Activated CD4-positive, alpha-beta T cell treated with anti-CD3 and anti-CD28 coated beads, Interleukin-2, amount 10 ng/mL, durations not matched to agents 24 days and 14 days (primary cell): ENCODE results near the gene MAZ. TPM values are rescaled to one million over a fixed set of nuclear protein-coding genes. Genes with fewer than 3 reads are reported as not detected.
"Not testable (repeated sequence)": the region's sequence is repeated elsewhere in the genome, so short reads cannot be mapped to it uniquely, and the experiment has no call there.

Experiments
- DNase-seq: peaks from one replicate; pipeline ENCODE4 v3.0.0; 2022
- H3K27ac Mint-ChIP-seq: one replicate; pipeline ENCODE4 v1.8.0; 2022; ENCODE audit warnings: mild to moderate bottlenecking, mixed read lengths
- H3K27me3 Mint-ChIP-seq: one replicate; pipeline ENCODE4 v1.8.0; 2022; ENCODE audit warnings: mixed read lengths
- H3K36me3 Mint-ChIP-seq: one replicate; pipeline ENCODE4 v1.8.0; 2022; ENCODE audit warnings: low read depth, mild to moderate bottlenecking, mixed read lengths
- H3K4me1 Mint-ChIP-seq: one replicate; pipeline ENCODE4 v1.8.0; 2021; ENCODE audit warnings: mixed read lengths
- H3K4me3 Mint-ChIP-seq: one replicate; pipeline ENCODE4 v1.8.0; 2022; ENCODE audit warnings: mild to moderate bottlenecking, moderate library complexity, mixed read lengths
- H3K9me3 Mint-ChIP-seq: one replicate; pipeline ENCODE4 v1.8.0; 2021; ENCODE audit warnings: mixed read lengths
- intact Hi-C: fragments of 100-400 bp; cut with micrococcal nuclease; formaldehyde crosslinking; loops from one replicate; pipeline ENCODE4 v1.15.1; 2023
- total RNA-seq: library from RNA; stranded (reverse); gene quantifications from 2 replicates; pipeline ENCODE4 v1.2.3, GENCODE V29; 2022

MAZ gene
- total RNA-seq, 1 donor from 2014 or later, result 380 TPM

GRCh38 chr16:29791845-29792807, 14.2 kb upstream of the MAZ start:
- Mint-ChIP-seq H3K9me3 (no peaks in the 10 kb centered on the region), H3K36me3 (peaks cover 33% of the 10 kb centered on the region), H3K4me3 (peak overlapping the region; percentile 99), H3K4me1 (peaks cover 37% of the 10 kb centered on the region), H3K27me3 (no peaks in the 10 kb centered on the region), H3K27ac (peak overlapping the region; percentile 95)
- DNase-seq, result no peak
- intact Hi-C loops, result loop anchor here (2.0 kb wide), 2 partner anchors 53 to 91 kb away; no protein-coding TSS in a partner anchor

GRCh38 chr16:29793153-29793552, 13.2 kb upstream of the MAZ start:
- Mint-ChIP-seq H3K4me3 (peak overlapping the region; percentile 99), H3K27ac (peak overlapping the region; percentile 63), H3K4me1 (peaks cover 37% of the 10 kb centered on the region), H3K36me3 (peaks cover 42% of the 10 kb centered on the region)
- H3K9me3 Mint-ChIP-seq, DNase-seq, intact Hi-C loops, H3K27me3 Mint-ChIP-seq: not testable (repeated sequence)

DNA sequence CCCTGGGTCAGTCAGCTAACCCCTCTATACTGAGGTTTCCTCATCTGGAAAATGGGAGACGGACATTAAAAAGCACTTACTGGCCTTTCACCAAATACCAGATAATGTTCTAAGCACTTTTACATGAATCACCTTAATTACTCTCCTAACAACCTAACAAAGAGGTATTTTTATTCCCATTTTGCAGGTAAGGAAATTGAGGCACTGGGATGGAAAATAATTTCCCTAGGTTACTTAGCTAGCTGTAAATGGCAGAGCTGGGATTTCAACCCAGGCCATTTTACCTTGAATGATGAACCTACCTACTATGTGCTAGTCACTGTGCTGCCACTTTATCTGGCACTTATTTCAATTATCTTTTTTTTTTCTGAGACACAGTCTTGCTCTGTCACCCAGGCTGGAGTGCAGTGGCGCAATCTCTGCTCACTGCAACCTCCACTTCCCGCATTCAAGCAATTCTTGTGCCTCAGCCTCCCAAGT, 12.1 kb upstream of the MAZ start:
- no peaks in the 10 kb centered on the region for H3K27me3 Mint-ChIP-seq
- DNase-seq, result no peak
- no peak overlapping the region for H3K27ac Mint-ChIP-seq
- intact Hi-C loops, result no loop called here
- H3K4me3 Mint-ChIP-seq, result no peak overlapping the region
- peaks cover 34% of the 10 kb centered on the region for H3K4me1 Mint-ChIP-seq
- H3K36me3 Mint-ChIP-seq, result peaks cover 50% of the 10 kb centered on the region
- no peaks in the 10 kb centered on the region for H3K9me3 Mint-ChIP-seq

DNA sequence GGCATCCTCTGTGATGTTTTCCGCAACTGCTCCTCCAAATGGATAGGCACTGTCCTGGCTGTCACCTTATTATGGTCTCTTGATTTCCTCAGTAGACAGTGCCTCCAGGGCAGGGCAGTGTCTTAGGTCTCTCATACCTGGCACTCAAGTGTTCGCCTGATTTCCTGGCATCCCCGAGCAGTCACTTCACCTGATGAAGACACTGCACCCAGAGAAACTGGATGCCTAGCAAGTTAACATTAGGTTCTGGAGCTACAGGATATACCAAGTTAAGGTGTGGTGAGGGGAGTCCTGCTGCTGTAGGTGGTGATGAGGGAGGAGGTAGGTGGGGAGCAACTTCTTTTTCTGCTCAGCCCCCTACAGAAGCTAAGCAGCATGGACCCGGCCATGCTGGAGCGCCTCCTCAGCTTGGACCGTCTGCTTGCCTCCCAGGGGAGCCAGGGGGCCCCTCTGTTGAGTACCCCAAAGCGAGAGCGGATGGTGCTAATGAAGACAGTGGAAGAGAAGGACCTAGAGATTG, 3.9 kb upstream of the MAZ start:
- H3K4me1 Mint-ChIP-seq, result peaks cover 18% of the 10 kb centered on the region
- no peak overlapping the region for H3K4me3 Mint-ChIP-seq
- intact Hi-C loops, result loop anchor here (10.0 kb wide), 1 partner anchor 122 kb away; the partner anchor contains the start of gene KCTD13
- no peaks in the 10 kb centered on the region for H3K27me3 Mint-ChIP-seq
- H3K9me3 Mint-ChIP-seq, result no peaks in the 10 kb centered on the region
- DNase-seq, result no peak
- H3K36me3 Mint-ChIP-seq, result peaks cover 58% of the 10 kb centered on the region
- H3K27ac Mint-ChIP-seq, result no peak overlapping the region

DNA sequence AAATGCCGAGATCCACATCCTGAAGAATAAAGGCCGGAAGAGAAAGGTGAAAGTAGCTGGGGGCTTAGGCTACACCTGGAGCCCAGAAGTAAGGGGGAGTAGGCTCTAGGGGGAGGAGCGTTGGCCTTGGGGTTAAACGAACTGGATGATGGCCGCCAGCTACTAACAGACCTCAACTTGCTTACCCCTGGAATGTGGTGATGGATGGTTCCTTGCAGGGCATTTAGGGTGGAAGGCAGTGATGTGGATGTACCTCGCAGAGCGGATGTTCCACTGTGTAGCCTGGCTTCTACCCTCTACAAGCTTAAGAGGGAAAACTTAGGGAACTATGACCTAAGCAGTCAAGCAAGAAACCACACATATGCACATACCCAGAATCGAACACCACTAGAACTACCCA, 2.3 kb upstream of the MAZ start:
- Mint-ChIP-seq H3K27me3 (no peaks in the 10 kb centered on the region), H3K27ac (peak overlapping the region; percentile 99), H3K36me3 (peaks cover 59% of the 10 kb centered on the region), H3K4me3 (peak overlapping the region; percentile 96), H3K9me3 (no peaks in the 10 kb centered on the region), H3K4me1 (peaks cover 31% of the 10 kb centered on the region)
- intact Hi-C loops, result loop anchor here (10.0 kb wide), 1 partner anchor 121 kb away; the partner anchor contains the start of gene KCTD13
- no peak for DNase-seq

DNA sequence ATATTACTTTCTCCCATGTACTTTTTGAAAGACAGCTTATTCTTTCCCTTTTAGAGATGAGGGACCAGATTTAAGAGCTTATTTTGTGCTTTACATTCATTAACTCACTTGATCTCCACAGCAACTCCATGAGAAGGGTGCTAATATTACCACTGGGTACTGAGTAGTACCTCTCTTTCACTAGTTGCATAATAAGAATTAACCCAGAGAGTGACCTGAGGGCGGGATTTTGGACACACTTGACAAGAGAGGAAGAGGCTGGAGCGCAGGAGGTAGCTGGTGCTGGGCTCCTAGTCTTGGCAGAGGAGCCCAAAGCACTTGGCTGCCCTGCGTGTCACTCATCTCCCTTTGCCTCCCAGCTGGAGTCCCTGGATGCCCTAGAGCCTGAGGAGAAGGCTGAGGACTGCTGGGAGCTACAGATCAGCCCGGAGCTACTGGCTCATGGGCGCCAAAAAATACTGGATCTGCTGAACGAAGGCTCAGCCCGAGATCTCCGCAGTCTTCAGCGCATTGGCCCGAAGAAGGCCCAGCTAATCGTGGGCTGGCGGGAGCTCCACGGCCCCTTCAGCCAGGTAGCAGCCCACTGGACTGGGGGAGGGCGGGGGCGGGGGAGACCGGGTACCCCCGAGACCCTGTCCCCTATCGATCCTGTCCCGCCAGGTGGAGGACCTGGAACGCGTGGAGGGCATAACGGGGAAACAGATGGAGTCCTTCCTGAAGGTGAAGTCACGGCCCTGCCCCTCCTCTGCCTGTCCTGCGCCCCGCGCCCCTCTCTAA, 1.7 kb upstream of the MAZ start:
- peaks cover 58% of the 10 kb centered on the region for H3K36me3 Mint-ChIP-seq
- no peaks in the 10 kb centered on the region for H3K9me3 Mint-ChIP-seq
- H3K4me3 Mint-ChIP-seq, result peak overlapping the region; percentile 96
- peaks cover 33% of the 10 kb centered on the region for H3K4me1 Mint-ChIP-seq
- DNase-seq, result peak; percentile 68
- H3K27ac Mint-ChIP-seq, result peak overlapping the region; percentile 99
- intact Hi-C loops, result loop anchor here (1.0 to 10.0 kb wide), 3 partner anchors 14 to 120 kb away; partner anchors contain the start of genes KCTD13 and KIF22
- no peaks in the 10 kb centered on the region for H3K27me3 Mint-ChIP-seq

DNA sequence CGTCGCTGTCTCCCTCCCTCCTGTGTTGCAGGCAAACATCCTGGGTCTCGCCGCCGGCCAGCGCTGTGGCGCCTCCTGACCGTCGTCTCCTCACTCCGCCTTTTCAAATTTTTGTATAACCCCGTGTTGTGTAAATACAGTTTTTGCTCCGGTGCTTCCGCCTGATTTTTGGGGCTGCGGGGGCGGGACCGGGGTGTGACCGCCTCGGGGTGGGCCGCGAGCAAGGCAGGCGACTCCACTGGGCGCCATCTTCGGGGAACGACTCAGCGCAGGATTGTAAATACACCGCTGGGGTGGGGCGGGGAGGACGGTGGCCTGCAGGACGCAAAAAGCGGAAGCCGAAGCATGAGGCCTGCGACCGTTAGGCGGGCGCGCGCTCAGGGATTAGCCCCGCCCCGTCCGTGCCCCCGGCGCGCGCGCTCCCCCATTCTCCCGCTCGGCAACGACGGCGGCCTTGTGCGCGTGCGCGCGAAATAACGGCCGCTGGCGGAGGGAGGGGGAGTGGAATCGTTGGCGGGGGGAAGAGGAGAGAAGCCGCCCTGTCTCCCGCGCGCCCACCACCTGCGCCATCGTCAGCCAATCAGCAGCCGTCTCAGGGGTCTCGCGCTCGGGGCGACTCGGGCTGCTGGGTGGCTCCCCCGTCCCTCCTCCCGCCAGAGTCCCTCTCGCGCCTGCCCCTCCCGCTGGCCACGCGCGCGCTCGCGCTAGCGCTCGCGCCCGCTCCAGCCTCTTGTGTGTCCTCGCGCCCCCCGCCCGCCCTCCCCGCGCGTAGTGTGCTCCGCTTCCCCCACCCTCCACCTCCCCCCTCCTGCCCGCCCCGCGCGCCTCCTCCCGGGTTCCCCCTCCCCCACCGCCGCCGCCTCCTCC, 864 bp upstream of the MAZ start:
- H3K4me1 Mint-ChIP-seq, result peaks cover 41% of the 10 kb centered on the region
- no peaks in the 10 kb centered on the region for H3K27me3 Mint-ChIP-seq
- H3K9me3 Mint-ChIP-seq, result no peaks in the 10 kb centered on the region
- H3K27ac Mint-ChIP-seq, result peak overlapping the region; percentile 99
- H3K36me3 Mint-ChIP-seq, result peaks cover 63% of the 10 kb centered on the region
- H3K4me3 Mint-ChIP-seq, result peak overlapping the region; percentile 96
- DNase-seq, result peak; percentile 99
- intact Hi-C loops, result loop anchor here (1.0 to 10.0 kb wide), 5 partner anchors 15 to 191 kb away; partner anchors contain the start of genes INO80E, KCTD13 and KIF22

DNA sequence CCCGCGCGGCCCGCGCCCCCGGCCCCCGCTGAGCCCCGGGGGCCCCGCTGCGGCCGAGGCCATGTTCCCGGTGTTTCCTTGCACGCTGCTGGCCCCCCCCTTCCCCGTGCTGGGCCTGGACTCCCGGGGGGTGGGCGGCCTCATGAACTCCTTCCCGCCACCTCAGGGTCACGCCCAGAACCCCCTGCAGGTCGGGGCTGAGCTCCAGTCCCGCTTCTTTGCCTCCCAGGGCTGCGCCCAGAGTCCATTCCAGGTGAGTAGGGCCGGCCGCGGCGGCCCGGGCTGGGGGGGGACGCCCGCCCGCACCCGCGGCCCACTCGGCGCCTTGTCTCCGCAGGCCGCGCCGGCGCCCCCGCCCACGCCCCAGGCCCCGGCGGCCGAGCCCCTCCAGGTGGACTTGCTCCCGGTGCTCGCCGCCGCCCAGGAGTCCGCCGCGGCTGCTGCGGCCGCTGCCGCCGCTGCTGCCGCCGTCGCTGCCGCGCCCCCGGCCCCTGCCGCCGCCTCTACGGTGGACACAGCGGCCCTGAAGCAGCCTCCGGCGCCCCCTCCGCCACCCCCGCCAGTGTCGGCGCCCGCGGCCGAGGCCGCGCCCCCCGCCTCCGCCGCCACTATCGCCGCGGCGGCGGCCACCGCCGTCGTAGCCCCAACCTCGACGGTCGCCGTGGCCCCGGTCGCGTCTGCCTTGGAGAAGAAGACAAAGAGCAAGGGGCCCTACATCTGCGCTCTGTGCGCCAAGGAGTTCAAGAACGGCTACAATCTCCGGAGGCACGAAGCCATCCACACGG, 504 bp downstream of the MAZ start:
- peaks cover 58% of the 10 kb centered on the region for H3K36me3 Mint-ChIP-seq
- no peaks in the 10 kb centered on the region for H3K27me3 Mint-ChIP-seq
- peak overlapping the region; percentile 96 for H3K27ac Mint-ChIP-seq
- DNase-seq, result peak; percentile 86
- no peaks in the 10 kb centered on the region for H3K9me3 Mint-ChIP-seq
- peaks cover 53% of the 10 kb centered on the region for H3K4me1 Mint-ChIP-seq
- H3K4me3 Mint-ChIP-seq, result peak overlapping the region; percentile 89
- intact Hi-C loops, result loop anchor here (2.0 to 10.0 kb wide), 4 partner anchors 42 to 190 kb away; partner anchors contain the start of genes INO80E and KCTD13

DNA sequence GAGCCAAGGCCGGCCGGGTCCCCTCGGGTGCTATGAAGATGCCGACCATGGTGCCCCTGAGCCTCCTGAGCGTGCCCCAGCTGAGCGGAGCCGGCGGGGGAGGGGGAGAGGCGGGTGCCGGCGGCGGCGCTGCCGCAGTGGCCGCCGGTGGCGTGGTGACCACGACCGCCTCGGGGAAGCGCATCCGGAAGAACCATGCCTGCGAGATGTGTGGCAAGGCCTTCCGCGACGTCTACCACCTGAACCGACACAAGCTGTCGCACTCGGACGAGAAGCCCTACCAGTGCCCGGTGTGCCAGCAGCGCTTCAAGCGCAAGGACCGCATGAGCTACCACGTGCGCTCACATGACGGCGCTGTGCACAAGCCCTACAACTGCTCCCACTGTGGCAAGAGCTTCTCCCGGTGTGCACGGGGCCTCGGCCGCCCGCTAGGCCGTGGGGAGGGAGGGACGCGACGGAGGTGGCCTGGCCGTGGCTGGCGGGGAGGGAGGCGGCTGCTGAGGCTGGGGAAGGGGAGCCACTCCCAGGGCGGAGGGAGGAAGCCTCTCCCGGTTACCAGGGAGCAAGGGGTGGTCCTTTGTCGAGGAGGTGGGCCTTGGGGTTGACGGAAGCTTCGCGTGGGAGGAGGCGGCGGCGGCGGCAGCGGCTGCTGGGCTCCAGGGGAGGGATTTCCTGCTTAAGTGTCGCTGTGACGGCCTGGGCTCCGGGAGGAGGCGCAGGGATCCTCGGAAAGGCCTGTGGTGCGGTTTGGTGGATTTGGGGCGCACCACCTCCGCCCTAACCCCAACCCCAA, 1.3 kb downstream of the MAZ start:
- no peaks in the 10 kb centered on the region for H3K9me3 Mint-ChIP-seq
- peak overlapping the region; percentile 89 for H3K4me3 Mint-ChIP-seq
- peaks cover 53% of the 10 kb centered on the region for H3K36me3 Mint-ChIP-seq
- intact Hi-C loops, result loop anchor here (1.0 to 10.0 kb wide), 6 partner anchors 9 to 189 kb away; partner anchors contain the start of genes CDIPT, INO80E, KCTD13 and PAGR1
- peaks cover 58% of the 10 kb centered on the region for H3K4me1 Mint-ChIP-seq
- peak; percentile 96 for DNase-seq
- H3K27me3 Mint-ChIP-seq, result no peaks in the 10 kb centered on the region
- H3K27ac Mint-ChIP-seq, result peak overlapping the region; percentile 96

DNA sequence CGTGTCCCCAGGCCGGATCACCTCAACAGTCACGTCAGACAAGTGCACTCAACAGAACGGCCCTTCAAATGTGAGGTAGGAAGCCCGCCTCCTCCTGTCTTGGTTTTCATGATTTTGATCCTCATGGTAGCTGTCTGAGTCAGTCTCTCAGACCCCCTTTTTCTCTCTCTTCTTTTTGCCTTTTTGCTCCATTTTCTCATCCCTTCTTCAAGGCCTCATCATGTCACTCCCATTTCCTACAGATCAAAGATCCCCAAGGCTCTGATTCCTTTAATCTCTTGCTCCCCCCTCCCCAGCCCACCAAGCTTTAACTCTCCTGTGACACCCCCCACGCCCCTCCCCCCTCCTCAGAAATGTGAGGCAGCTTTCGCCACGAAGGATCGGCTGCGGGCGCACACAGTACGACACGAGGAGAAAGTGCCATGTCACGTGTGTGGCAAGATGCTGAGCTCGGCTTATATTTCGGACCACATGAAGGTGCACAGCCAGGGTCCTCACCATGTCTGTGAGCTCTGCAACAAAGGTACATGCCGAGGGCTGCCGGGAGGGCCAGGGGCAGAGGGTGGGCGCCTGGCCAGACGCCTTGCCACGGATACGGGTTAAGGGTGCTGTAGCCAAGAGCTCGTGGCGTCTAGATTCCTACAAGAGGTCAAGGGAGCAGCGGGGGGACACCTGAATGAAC, 2.0 kb downstream of the MAZ start:
- Mint-ChIP-seq H3K4me1 (peaks cover 60% of the 10 kb centered on the region), H3K4me3 (peak overlapping the region; percentile 89), H3K36me3 (peaks cover 47% of the 10 kb centered on the region), H3K27ac (peak overlapping the region; percentile 96), H3K27me3 (peaks cover 2% of the 10 kb centered on the region), H3K9me3 (no peaks in the 10 kb centered on the region)
- peak; percentile 73 for DNase-seq
- intact Hi-C loops, result loop anchor here (1.0 to 10.0 kb wide), 4 partner anchors 8 to 116 kb away; partner anchors contain the start of genes CDIPT, KCTD13 and PAGR1
